BLaER1 treated with 17β-estradiol and CSF1 and Interleukin-3, amounts not matched to agents 10 nM and 100 nM (cell line): ENCODE results near the gene PCDHGA12.

ENCODE experiments used
- H3K27ac ChIP-seq, 11 experiments: shearing (Covaris generic); formaldehyde crosslinking; 2 replicates each; pipeline ENCODE4 v1.8.1; 2022
- H3K27me3 ChIP-seq, 11 experiments: shearing (Covaris generic); formaldehyde crosslinking; 2 replicates each; pipeline ENCODE4 v1.8.1; 2022
- H3K36me3 ChIP-seq, 11 experiments: shearing (Covaris generic); formaldehyde crosslinking; 2 replicates each; pipeline ENCODE4 v1.8.1; 2022
- H3K4me1 ChIP-seq, 10 experiments: shearing (Covaris generic); formaldehyde crosslinking; 2 replicates each; pipeline ENCODE4 v1.8.1; 2022
- H3K4me2 ChIP-seq, 11 experiments: shearing (Covaris generic); formaldehyde crosslinking; 2 replicates each; pipeline ENCODE4 v1.8.1; 2022
- H3K4me3 ChIP-seq, 10 experiments: shearing (Covaris generic); formaldehyde crosslinking; 2 replicates each; pipeline ENCODE4 v1.8.1; 2022
- H3K9ac ChIP-seq, 11 experiments: shearing (Covaris generic); formaldehyde crosslinking; 2 replicates each; pipeline ENCODE4 v1.8.1; 2022
- H3K9me3 ChIP-seq, 11 experiments: shearing (Covaris generic); formaldehyde crosslinking; replicated peaks in 1 of 11; 2 replicates each; pipeline ENCODE4 v1.8.1; 2022
- H4K20me1 ChIP-seq, 11 experiments: shearing (Covaris generic); formaldehyde crosslinking; 2 replicates each; pipeline ENCODE4 v1.8.1; 2022
- Cebpa-rat ChIP-seq, 11 experiments: shearing (Covaris generic); IDR thresholded peaks; 2 replicates each; pipeline ENCODE4 v1.8.1; 2022

Gene PCDHGA12

GRCh38 chr5:141434006-141434405 is 3.7 kb downstream of the PCDHGA12 start:
- peaks cover 0 to 11% (median 2%) of the 10 kb centered on the region in 10 experiments; a peak in 3 of 20 replicates for H3K4me1 ChIP-seq
- H3K9me3 ChIP-seq, result peaks cover 46 to 78% (median 67%) of the 10 kb centered on the region in 11 experiments
- H3K9ac ChIP-seq, result no peak overlapping the region
- H4K20me1 ChIP-seq, result no peaks in the 10 kb centered on the region
- H3K4me3 ChIP-seq, result peak overlapping the region in 1 of 10 experiments; percentile 19; a peak in 2 of 20 replicates
- peaks cover 0 to 24% (median 13%) of the 10 kb centered on the region in 11 experiments; a peak in 10 of 22 replicates for H3K36me3 ChIP-seq
- no peaks in the 10 kb centered on the region for H3K27me3 ChIP-seq
- peak overlapping the region in 1 of 11 experiments; percentile 7; a peak in 1 of 22 replicates for H3K4me2 ChIP-seq
- H3K27ac ChIP-seq, result no peak overlapping the region
- no peak for TF ChIP-seq Cebpa-rat (IDR thresholded peaks at IDR 0.05)

- H4K20me1 ChIP-seq, result no peaks in the 10 kb centered on the region
- H3K36me3 ChIP-seq, result peaks cover 0 to 40% (median 29%) of the 10 kb centered on the region in 11 experiments; a peak in 18 of 22 replicates
- H3K27me3 ChIP-seq, result no peaks in the 10 kb centered on the region
- H3K4me3 ChIP-seq, result no peak overlapping the region
- H3K4me2 ChIP-seq, result no peak overlapping the region
- no peak overlapping the region for H3K9ac ChIP-seq
- no peak overlapping the region for H3K27ac ChIP-seq
- no peak for TF ChIP-seq Cebpa-rat (IDR thresholded peaks at IDR 0.05)
- H3K4me1 ChIP-seq, result peaks cover 0 to 15% (median 0%) of the 10 kb centered on the region in 10 experiments; a peak in 4 of 20 replicates
- peaks cover 60 to 94% (median 82%) of the 10 kb centered on the region in 11 experiments for H3K9me3 ChIP-seq
These were observed 6.9 kb downstream of the PCDHGA12 start for GRCh38 chr5:141437221-141437620.

GRCh38 chr5:141439411-141440141 is 9.3 kb downstream of the PCDHGA12 start:
- no peak overlapping the region for H3K9ac ChIP-seq
- peaks cover 38 to 73% (median 60%) of the 10 kb centered on the region in 11 experiments for H3K9me3 ChIP-seq
- H3K27me3 ChIP-seq, result no peaks in the 10 kb centered on the region
- H3K36me3 ChIP-seq, result peaks cover 0 to 31% (median 19%) of the 10 kb centered on the region in 11 experiments; a peak in 16 of 22 replicates
- H3K27ac ChIP-seq, result no peak overlapping the region
- H4K20me1 ChIP-seq, result no peaks in the 10 kb centered on the region
- H3K4me2 ChIP-seq, result no peak overlapping the region
- H3K4me3 ChIP-seq, result no peak overlapping the region
- peaks cover 0 to 16% (median 0%) of the 10 kb centered on the region in 10 experiments; a peak in 7 of 20 replicates for H3K4me1 ChIP-seq
- TF ChIP-seq Cebpa-rat (IDR thresholded peaks at IDR 0.05), result no peak

GRCh38 chr5:141440341-141440740 is 10.0 kb downstream of the PCDHGA12 start:
- Histone ChIP-seq H3K4me1 (peaks cover 0 to 16% (median 0%) of the 10 kb centered on the region in 10 experiments; a peak in 7 of 20 replicates), H3K9me3 (peaks cover 35 to 65% (median 53%) of the 10 kb centered on the region in 11 experiments), H3K27ac (no peak overlapping the region), H4K20me1 (no peaks in the 10 kb centered on the region), H3K4me2 (no peak overlapping the region), H3K36me3 (peaks cover 0 to 31% (median 19%) of the 10 kb centered on the region in 11 experiments; a peak in 16 of 22 replicates), H3K27me3 (no peaks in the 10 kb centered on the region), H3K9ac (no peak overlapping the region), H3K4me3 (no peak overlapping the region)
- TF ChIP-seq Cebpa-rat (IDR thresholded peaks at IDR 0.05), result no peak

GRCh38 chr5:141441571-141442170 is 11.4 kb downstream of the PCDHGA12 start:
- Histone ChIP-seq H3K27ac (no peak overlapping the region), H3K4me2 (no peak overlapping the region; a peak in 1 of 22 replicates), H3K9me3 (peaks cover 34 to 52% (median 42%) of the 10 kb centered on the region in 11 experiments), H3K27me3 (no peaks in the 10 kb centered on the region), H4K20me1 (no peaks in the 10 kb centered on the region), H3K4me1 (peaks cover 0 to 16% (median 0%) of the 10 kb centered on the region in 10 experiments; a peak in 7 of 20 replicates), H3K36me3 (peaks cover 0 to 31% (median 19%) of the 10 kb centered on the region in 11 experiments; a peak in 16 of 22 replicates), H3K4me3 (0 out of 20 replicates have a peak overlapping the region, but pooled peaks of 1 of the 10 experiments have one; percentile 11), H3K9ac (no peak overlapping the region)
- no peak for TF ChIP-seq Cebpa-rat (IDR thresholded peaks at IDR 0.05)

GRCh38 chr5:141465351-141465750 is 35.0 kb downstream of the PCDHGA12 start:
- Histone ChIP-seq H3K27me3 (no peaks in the 10 kb centered on the region), H3K9ac (no peak overlapping the region), H3K4me3 (no peak overlapping the region), H3K9me3 (peaks cover 0 to 8% (median 0%) of the 10 kb centered on the region in 11 experiments; a peak in 3 of 22 replicates), H4K20me1 (no peaks in the 10 kb centered on the region), H3K27ac (no peak overlapping the region), H3K36me3 (peaks cover 0 to 9% (median 0%) of the 10 kb centered on the region in 11 experiments; a peak in 1 of 22 replicates), H3K4me2 (peak overlapping the region in 2 of 11 experiments; percentile 32 to 34; a peak in 3 of 22 replicates), H3K4me1 (peaks cover 0 to 30% (median 0%) of the 10 kb centered on the region in 10 experiments; a peak in 5 of 20 replicates)
- TF ChIP-seq Cebpa-rat (IDR thresholded peaks at IDR 0.05), result no peak

- Histone ChIP-seq H4K20me1 (peaks cover 0 to 41% (median 39%) of the 10 kb centered on the region in 11 experiments; a peak in 18 of 22 replicates), H3K4me2 (peak within 1 kb of the TSS; percentile 89 to 99 (median 97)), H3K4me1 (peaks cover 36 to 54% (median 44%) of the 10 kb centered on the region in 10 experiments), H3K27me3 (peaks cover 0 to 25% (median 11%) of the 10 kb centered on the region in 11 experiments; a peak in 8 of 22 replicates), H3K36me3 (peaks cover 0 to 39% (median 20%) of the 10 kb centered on the region in 11 experiments; a peak in 13 of 22 replicates), H3K9ac (peak within 1 kb of the TSS; percentile 73 to 90 (median 84)), H3K9me3 (no peaks in the 10 kb centered on the region), H3K27ac (peak within 1 kb of the TSS in 10 of 11 experiments; percentile 52 to 85 (median 79); a peak in 21 of 22 replicates), H3K4me3 (peak within 1 kb of the TSS; percentile 67 to 87 (median 78))
- TF ChIP-seq Cebpa-rat (IDR thresholded peaks at IDR 0.05), result no peak
These were observed 45.4 kb downstream of the PCDHGA12 start, which contains the start of gene PCDHGC3 for GRCh38 chr5:141475625-141476131. TSS of gene PCDHGC3 (plus strand) at chr5:141475966. CDS start at chr5:141476117, 151 bp downstream.

- Histone ChIP-seq H3K36me3 (peaks cover 0 to 45% (median 24%) of the 10 kb centered on the region in 11 experiments; a peak in 13 of 22 replicates), H3K27me3 (peaks cover 0 to 25% (median 11%) of the 10 kb centered on the region in 11 experiments; a peak in 8 of 22 replicates), H3K9me3 (no peaks in the 10 kb centered on the region), H3K4me1 (peaks cover 42 to 60% (median 51%) of the 10 kb centered on the region in 10 experiments), H4K20me1 (peaks cover 0 to 48% (median 45%) of the 10 kb centered on the region in 11 experiments; a peak in 18 of 22 replicates), H3K9ac (peak overlapping the region; percentile 73 to 90 (median 84)), H3K27ac (peak overlapping the region in 10 of 11 experiments; percentile 52 to 85 (median 79); a peak in 21 of 22 replicates), H3K4me2 (peak overlapping the region; percentile 89 to 99 (median 97)), H3K4me3 (peak overlapping the region; percentile 67 to 87 (median 78))
- TF ChIP-seq Cebpa-rat (IDR thresholded peaks at IDR 0.05), result no peak
These were observed 46.0 kb downstream of the PCDHGA12 start for GRCh38 chr5:141476132-141476911.
